ENCODE measurements around the gene WNT8B. TPM values are rescaled to one million over a fixed set of nuclear protein-coding genes. Genes with fewer than 3 reads are reported as not detected.

Gene WNT8B
- total and polyA plus RNA-seq, 10 of the 15 experiments (the other 5 are each of a cell fraction or from before 2014, with no cell fraction given) = not detected

- Histone ChIP-seq H3K27ac (ENCODE audit: control insufficient read depth, insufficient read depth) (no peak overlapping the region), H2AFZ (ENCODE audit: control insufficient read depth, low read depth, low read length) (no peak overlapping the region), H3K9ac (ENCODE audit: control insufficient read depth, insufficient read depth, low read length) (no peak overlapping the region), H3K4me2 (ENCODE audit: control insufficient read depth, insufficient read depth) (no peak overlapping the region), H4K20me1 (ENCODE audit: control insufficient read depth, insufficient read depth) (no peaks in the 10 kb centered on the region), H3K4me3 (no peak overlapping the region), H3K36me3 (ENCODE audit: control insufficient read depth in 2 of 2, insufficient read depth in 2 of 2, low read length in 1 of 2) (peaks cover 0 to 9% of the 10 kb centered on the region in 2 experiments), H3K4me1 (ENCODE audit: control insufficient read depth, insufficient read depth, low read length) (no peaks in the 10 kb centered on the region), H3K79me2 (ENCODE audit: control insufficient read depth, insufficient read depth, low read length) (no peaks in the 10 kb centered on the region), H3K9me3 (replicated peaks; ENCODE audit: control insufficient read depth, insufficient read depth, low read length) (no peaks in the 10 kb centered on the region), H3K27me3 (replicated peaks in 1 of 2; ENCODE audit: control insufficient read depth in 2 of 2, insufficient read depth in 2 of 2, low read length in 1 of 2) (no peaks in the 10 kb centered on the region)
- RAD21 ChIA-PET (ENCODE audit: unreplicated experiment) = no interaction called here
- FAIRE-seq (no peak), DNase-seq (ENCODE audit: low read depth, low spot score) (no peak), ATAC-seq (no peak)
- intact Hi-C loops (cut with micrococcal nuclease; ENCODE audit: unreplicated experiment) = no loop called here
- POLR2A ChIA-PET = no interaction called here
- TF ChIP-seq IRF5 (IDR thresholded peaks at IDR 0.05; ENCODE audit: borderline replicate concordance) (no peak), RFX5 (IDR thresholded peaks at IDR 0.05; ENCODE audit: low read depth, low read length) (no peak), HDGF (IDR thresholded peaks at IDR 0.05) (no peak), ZNF217 (IDR thresholded peaks at IDR 0.05) (no peak), REST (IDR thresholded peaks at IDR 0.05; ENCODE audit: low read depth, low read length) (no peak), TCF3 (IDR thresholded peaks at IDR 0.05; ENCODE audit: borderline replicate concordance, insufficient read depth, low read depth, low read length) (no peak), ASH2L (IDR thresholded peaks at IDR 0.05; ENCODE audit: borderline replicate concordance, low read depth) (no peak), TCF12 (IDR thresholded peaks at IDR 0.05; ENCODE audit: low read depth, low read length) (no peak), HCFC1 (IDR thresholded peaks at IDR 0.05; ENCODE audit: low read length) (no peak), GABPA (IDR thresholded peaks at IDR 0.05; ENCODE audit: low read depth) (no peak), IKZF2 (IDR thresholded peaks at IDR 0.05) (no peak), ATF7 (IDR thresholded peaks at IDR 0.05; ENCODE audit: low read depth) (no peak), SREBF2 (IDR thresholded peaks at IDR 0.05; ENCODE audit: low read length) (no peak), NFYB (IDR thresholded peaks at IDR 0.05; ENCODE audit: insufficient read depth, low read depth, low read length) (no peak), PKNOX1 (IDR thresholded peaks at IDR 0.05) (no peak)
- BruUV-seq (replicated peaks) = no TSS peak
- SMC1A ChIA-PET (ENCODE audit: uncharacterized antibody, unreplicated experiment) = no interaction called here
- 100% methylated on average over 1 of the region's 1 CpG for WGBS (ENCODE audit: insufficient coverage, insufficient replicate concordance, low lambda C conversion rate, missing lambda C conversion rate)
- in situ Hi-C loops (cut with MboI) = no loop called here
- CTCF ChIA-PET = interaction anchor here (0.8 kb wide), 1 partner anchor 11 kb away, joined by 3 read pairs; no protein-coding TSS in a partner anchor
These were observed 40.2 kb downstream of the WNT8B start for GRCh38 chr10:100502926-100503494.

Data from GM12878 (cell line).